ENCODE data around the gene RNU2-63P. TPM values are rescaled to one million over a fixed set of nuclear protein-coding genes. Genes with fewer than 3 reads are reported as not detected.
"Not testable (repeated sequence)": the region's sequence is repeated elsewhere in the genome, so short reads cannot be mapped to it uniquely, and the experiment has no call there.

RNU2-63P gene
- total RNA-seq, 4 donors from 2014 or later = not detected

GRCh38 chr2:88051792-88052191 lies 35.4 kb upstream of the RNU2-63P start:
- intact Hi-C loops (cut with DNase I; ENCODE audit: low total_unique reads) = loop anchor here (10.0 kb wide), 1 partner anchor 123 kb away; the partner anchor contains the start of gene THNSL2
- H3K4me3 ChIP-seq (ENCODE audit: low read depth, poor library complexity, severe bottlenecking) = no peak overlapping the region
- no peak for DNase-seq (ENCODE audit: low spot score in 2 of 2)
- no peak for TF ChIP-seq CTCF (IDR thresholded peaks at IDR 0.05)
- TF ChIP-seq POLR2A (IDR thresholded peaks at IDR 0.05) = no peak
- 69 to 80% methylated on average over 2 of the region's 2 CpGs for WGBS, 2 donors

- no peak for DNase-seq (ENCODE audit: low spot score in 2 of 2)
- TF ChIP-seq CTCF (IDR thresholded peaks at IDR 0.05) (no peak), POLR2A (IDR thresholded peaks at IDR 0.05) (no peak)
- intact Hi-C loops (cut with DNase I; ENCODE audit: low total_unique reads) = loop anchor here (10.0 kb wide), 1 partner anchor 125 kb away; the partner anchor contains the start of gene THNSL2
- 90 to 92% methylated on average over 1 of the region's 1 CpG for WGBS, 2 donors
- H3K4me3 ChIP-seq (ENCODE audit: low read depth, poor library complexity, severe bottlenecking) = no peak overlapping the region
Observed at GRCh38 chr2:88049622-88050021, 33.3 kb upstream of the RNU2-63P start.

GRCh38 chr2:88048541-88048940 lies 32.2 kb upstream of the RNU2-63P start:
- no peak for TF ChIP-seq CTCF (IDR thresholded peaks at IDR 0.05)
- no peak for TF ChIP-seq POLR2A (IDR thresholded peaks at IDR 0.05)
- H3K4me3 ChIP-seq (ENCODE audit: low read depth, poor library complexity, severe bottlenecking) = no peak overlapping the region
- WGBS, 2 donors = 83 to 91% methylated on average over 3 of the region's 3 CpGs
- DNase-seq (ENCODE audit: low spot score in 2 of 2) = no peak
- intact Hi-C loops (cut with DNase I; ENCODE audit: low total_unique reads) = no loop called here

- WGBS, 2 donors = 89 to 90% methylated on average over 6 of the region's 6 CpGs
- DNase-seq (ENCODE audit: low spot score in 2 of 2); H3K4me3 ChIP-seq (ENCODE audit: low read depth, poor library complexity, severe bottlenecking); intact Hi-C loops (cut with DNase I; ENCODE audit: low total_unique reads): not testable (repeated sequence)
Observed at GRCh38 chr2:88045561-88045960, 29.2 kb upstream of the RNU2-63P start.

GRCh38 chr2:88042476-88042875 lies 26.1 kb upstream of the RNU2-63P start:
- H3K4me3 ChIP-seq (ENCODE audit: low read depth, poor library complexity, severe bottlenecking) = no peak overlapping the region
- intact Hi-C loops (cut with DNase I; ENCODE audit: low total_unique reads) = no loop called here
- TF ChIP-seq CTCF (IDR thresholded peaks at IDR 0.05) (no peak), POLR2A (IDR thresholded peaks at IDR 0.05) (no peak)
- DNase-seq (ENCODE audit: low spot score in 2 of 2) = no peak
- 63 to 64% methylated on average over 5 of the region's 5 CpGs for WGBS, 2 donors

- intact Hi-C loops (cut with DNase I; ENCODE audit: low total_unique reads) = no loop called here
- 94 to 96% methylated on average over 4 of the region's 4 CpGs for WGBS, 2 donors
- no peak for DNase-seq (ENCODE audit: low spot score in 2 of 2)
- H3K4me3 ChIP-seq (ENCODE audit: low read depth, poor library complexity, severe bottlenecking) = no peak overlapping the region
- TF ChIP-seq POLR2A (IDR thresholded peaks at IDR 0.05) = no peak
Observed at GRCh38 chr2:88038263-88039105, 22.1 kb upstream of the RNU2-63P start.

GRCh38 chr2:88036606-88037005 lies 20.3 kb upstream of the RNU2-63P start:
- no peak overlapping the region for H3K4me3 ChIP-seq (ENCODE audit: low read depth, poor library complexity, severe bottlenecking)
- intact Hi-C loops (cut with DNase I; ENCODE audit: low total_unique reads) = no loop called here
- no peak for TF ChIP-seq POLR2A (IDR thresholded peaks at IDR 0.05)
- TF ChIP-seq CTCF (IDR thresholded peaks at IDR 0.05) = no peak
- DNase-seq (ENCODE audit: low spot score in 2 of 2) = no peak
